EL (cell line): Measurements from ENCODE around the gene ATG2A.

Experiments
- DNase-seq: peaks from one replicate; pipeline ENCODE4 v3.0.0-alpha.2; 2016

The ATG2A gene

DNA sequence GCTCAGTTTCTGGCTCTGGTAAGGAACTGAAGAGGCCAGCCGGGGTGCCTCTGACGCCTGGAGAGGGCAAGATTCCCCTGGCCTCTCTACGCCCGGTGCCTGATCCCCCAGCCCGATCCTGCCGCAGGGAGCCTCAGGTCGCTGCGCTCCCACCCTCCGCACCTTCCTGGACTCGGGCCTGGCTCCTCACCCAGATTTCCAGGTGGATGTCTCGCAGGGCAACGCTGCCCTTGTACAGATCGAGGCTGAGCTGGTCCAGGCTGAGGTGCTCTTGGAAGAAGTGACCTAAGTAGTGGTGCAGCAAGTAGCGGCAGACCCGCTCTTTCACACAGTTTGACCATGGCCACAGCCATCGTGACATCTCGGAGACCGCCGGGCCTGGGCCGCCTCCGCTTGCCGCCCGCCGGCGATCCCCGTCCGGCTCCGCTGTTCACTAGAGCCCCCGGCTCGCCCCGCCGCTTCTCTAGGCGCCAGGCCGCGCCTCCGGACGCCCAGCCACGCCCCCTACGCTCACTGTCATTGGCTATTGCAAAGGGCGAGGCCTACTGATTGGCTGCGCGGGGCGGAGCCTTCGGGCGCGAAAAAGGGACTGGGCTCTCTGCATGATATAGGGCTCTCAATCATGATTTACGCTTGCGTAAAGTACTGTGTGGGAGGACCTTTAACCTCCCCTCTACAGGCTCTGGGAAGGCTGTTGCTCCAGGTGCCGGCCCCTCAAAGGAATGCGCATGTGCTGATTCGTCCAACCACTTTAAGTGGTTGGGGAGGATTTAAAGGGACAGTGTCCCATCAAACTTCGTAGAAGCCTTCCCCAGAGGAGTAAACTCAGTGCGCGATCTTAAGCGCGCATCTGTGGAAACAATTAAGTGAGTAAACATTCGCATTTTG, at the start of gene ATG2A:
Gene ATG2A, minus strand, starts transcription at position 435 of the 888 bp plus-strand sequence. Its CDS starts 74 bp downstream, at position 361.
- peak; percentile 100 for DNase-seq

DNA sequence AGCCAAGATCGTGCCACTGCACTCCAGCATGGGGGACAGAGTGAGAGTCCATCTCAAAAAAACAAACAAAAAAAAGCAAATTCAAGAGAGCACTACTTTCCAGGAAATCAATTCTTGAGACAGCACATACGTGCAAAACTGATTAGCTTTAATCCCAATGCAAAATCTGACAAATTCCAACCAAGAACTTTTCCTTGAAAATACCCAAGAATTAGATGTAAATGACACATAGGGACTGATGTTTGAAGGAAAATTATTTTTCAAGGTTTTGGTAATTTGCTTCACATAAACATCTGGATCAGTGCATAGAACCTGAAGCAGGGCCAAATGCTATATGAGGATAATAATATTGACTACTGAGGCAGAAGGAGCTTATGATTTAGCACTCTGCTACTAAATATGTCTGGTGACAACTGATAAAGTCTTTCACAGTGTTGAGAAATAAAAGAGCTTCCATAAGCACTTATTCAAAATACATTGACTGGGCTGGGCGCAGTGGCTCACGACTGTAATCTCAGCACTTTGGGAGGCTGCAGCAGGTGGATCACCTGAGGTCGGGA, 46.1 kb upstream of the ATG2A start:
- DNase-seq = no peak

- no peak for DNase-seq
Observed at GRCh38 chr11:64960719-64961118, 43.7 kb upstream of the ATG2A start.

DNA sequence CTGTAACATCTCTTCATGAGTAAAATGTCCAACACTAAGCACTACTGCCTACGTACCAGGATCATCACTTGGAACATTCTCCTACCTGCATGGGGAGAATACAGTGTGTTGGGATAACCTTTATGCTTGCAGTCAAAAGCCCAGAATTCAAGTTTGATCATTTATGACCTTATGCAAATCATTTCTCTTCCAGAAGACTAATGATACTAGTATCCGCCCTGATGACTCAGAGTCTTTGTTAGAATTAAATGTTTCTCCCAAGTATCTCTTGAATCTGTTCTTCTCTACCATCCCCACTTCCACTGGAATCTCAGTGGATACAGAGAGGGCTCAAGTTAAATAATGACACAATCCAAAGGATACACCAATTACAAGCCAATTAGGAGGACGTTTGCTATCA, 42.5 kb upstream of the ATG2A start:
- no peak for DNase-seq

DNA sequence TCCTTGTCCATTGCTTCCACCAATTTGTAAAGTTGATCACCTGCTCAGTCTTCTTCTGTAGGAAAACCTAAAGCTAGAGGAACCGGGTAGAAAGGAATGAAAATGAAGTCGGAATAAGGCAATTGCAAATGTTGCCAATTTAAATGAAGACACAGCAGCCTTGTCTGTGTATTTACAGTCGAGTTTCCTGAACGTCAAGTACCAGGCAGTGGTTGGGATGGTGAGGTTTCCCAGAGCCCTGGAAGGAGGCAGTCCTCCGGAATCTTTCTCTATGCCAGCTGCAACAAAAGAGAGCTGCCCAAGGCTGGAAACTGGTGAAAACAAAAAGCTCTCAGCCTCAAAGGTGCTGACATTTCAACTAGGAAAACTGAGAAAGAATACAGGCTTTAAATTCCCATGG, 37.2 kb upstream of the ATG2A start:
- no peak for DNase-seq

DNA sequence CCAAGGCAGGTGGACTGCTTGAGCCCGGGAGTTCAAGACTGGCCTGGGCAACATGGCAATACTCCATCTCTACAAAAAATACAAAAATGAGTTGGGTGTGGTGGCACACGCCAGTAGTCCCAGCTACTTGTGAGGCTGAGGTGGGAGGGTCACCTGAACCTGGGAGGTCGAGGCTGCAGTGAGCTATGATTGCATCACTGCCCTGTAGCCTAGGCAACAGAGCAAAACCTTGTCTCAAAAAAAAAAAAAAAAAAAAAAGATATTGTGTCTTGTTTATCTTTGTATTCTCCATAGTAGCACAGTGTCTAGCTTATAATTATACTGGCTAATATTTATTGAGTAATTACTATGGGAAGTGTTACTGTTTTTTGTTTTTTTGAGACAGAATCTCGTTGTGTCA, 34.5 kb upstream of the ATG2A start:
- no peak for DNase-seq

- DNase-seq = peak; percentile 33
Observed at GRCh38 chr11:64947208-64947814, 30.3 kb upstream of the ATG2A start.

- DNase-seq = no peak
Observed at GRCh38 chr11:64936539-64936938, 19.5 kb upstream of the ATG2A start.

DNA sequence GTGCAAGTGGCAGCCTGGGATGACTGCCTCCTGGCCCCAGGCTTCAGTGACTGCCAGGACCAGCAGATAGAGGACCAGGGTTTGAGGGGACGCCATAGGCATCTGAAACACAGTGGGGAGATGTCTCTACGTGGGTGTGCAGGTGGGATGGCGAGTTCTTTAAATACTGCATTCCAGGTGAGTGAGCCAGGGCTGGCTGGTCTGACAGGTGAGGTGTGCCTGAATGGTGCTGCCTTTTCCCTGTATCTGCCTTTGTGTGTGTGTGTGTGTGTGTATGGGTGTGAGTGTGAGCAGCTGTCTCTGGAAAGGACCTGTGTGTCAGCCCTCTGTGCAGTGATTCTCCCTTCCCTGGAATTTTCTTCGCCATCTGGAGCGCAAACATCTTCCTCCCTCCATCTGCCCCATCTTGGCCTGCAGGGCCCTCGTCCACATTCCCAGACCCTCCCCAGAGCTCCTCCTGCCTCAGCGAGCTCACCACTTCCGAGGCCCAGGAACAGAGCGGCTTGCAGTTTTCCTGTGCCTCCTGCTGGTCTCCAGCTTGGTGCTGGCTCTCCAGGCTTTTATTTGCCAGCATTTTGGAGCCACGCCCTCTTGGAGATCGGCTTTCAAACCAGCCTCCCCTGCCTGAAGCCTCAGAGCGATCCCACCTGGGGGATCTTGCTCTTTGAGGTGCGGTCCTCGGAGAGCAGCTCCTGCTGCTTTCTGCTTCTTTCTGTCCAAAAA, 18.5 kb upstream of the ATG2A start, which contains the start of gene GPHA2:
Gene GPHA2, minus strand, starts transcription at position 535 of the 723 bp plus-strand sequence. Its CDS starts 433 bp downstream, at position 102.
- no peak for DNase-seq

- DNase-seq = no peak
Observed at GRCh38 chr11:64934682-64935358, 17.8 kb upstream of the ATG2A start.

- DNase-seq = no peak
Observed at GRCh38 chr11:64933935-64934681, 17.1 kb upstream of the ATG2A start.

DNA sequence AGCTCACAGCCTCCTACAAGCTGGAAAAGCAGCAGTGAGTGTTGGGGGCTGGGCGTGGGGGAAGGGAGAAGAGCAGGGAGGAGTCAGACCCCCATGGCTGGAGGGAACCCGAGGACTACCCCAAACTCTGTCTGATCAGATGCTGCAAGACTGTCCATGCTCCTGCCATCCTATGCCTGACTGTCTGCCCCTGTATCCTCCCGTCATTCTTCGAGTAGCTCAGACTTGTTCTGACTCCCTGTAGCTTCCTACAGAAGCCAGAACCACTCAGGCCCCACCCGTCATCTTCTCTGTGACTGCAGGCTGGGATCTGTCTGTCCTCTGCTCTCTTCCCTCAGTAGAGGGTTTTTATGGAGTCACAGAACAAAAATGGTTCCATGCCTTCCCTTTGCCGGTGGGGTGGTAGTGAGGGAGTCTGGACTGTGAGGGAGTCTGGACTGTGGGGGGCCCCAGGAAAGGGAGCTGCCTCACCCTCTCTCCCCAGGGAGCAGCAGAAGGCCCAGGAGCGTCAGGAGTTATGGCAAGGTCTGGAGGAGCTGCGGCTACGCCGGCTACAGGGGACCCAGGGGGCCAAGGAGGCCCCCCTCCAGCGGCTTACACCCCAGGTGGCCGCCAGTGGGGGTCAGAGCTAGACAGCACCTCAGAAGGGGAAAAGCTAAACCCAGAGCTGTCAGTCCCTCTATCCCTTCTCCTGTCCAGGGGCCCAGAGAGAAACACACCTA, 16.4 kb upstream of the ATG2A start:
- no peak for DNase-seq

DNA sequence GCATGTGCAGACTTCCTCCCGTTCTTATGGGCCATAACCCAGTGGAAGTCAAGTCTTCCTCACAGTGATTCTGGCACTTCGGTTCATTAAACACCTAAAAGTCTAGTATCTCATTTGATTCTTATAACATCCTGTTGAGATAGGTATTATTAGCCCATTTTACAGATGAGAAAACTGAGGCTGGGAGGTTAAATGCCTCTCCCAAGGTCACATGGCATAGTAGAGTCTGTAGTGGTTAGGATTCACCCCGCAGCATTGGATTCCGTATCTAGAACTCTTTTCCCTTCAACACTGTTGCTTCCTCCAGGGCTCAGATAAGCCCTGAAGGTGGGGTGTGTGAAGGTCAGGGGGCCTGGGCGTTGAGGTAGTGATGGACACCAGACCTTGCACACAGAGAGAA, 15.3 kb upstream of the ATG2A start:
- no peak for DNase-seq

DNA sequence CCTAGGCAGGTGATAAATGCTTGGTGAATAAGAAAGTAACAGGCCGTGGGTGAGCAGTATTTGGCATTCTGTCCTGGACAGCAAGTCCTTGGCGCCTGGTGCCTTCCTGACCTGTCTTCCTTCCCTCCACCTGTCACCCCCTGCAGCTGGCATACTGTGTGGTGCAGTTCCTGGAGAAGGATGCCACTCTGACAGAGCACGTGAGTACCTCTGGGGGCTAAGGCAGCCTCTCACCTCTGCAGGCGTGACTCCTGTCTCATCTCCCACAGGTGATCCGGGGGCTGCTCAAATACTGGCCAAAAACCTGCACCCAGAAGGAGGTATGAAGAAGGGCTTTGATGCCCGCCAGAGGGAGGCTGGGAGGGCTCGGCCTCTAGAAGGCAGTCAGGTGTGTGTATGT, 14.3 kb upstream of the ATG2A start:
- DNase-seq = no peak

- DNase-seq = no peak
Observed at GRCh38 chr11:64930340-64930739, 13.3 kb upstream of the ATG2A start.

- no peak for DNase-seq
Observed at GRCh38 chr11:64929625-64930024, 12.6 kb upstream of the ATG2A start.

DNA sequence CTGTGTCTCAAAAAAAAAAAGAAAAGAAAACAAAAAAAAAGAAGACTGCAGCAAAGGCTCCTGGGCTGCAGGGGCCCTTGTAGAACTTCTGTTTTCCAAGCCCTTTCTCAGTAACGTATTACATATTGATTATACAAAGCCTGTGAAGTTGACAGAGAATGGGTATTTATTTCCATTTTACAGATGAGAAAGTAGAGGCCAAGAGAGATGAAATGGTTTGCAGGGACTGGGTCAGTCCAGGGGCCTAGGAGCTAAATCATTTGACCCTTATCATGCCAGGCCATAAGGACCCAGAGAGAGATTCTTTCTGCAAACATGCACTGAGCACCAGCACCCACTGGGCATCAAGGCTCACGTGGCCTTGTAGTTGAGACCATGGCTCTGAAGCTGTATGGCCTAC, 11.9 kb upstream of the ATG2A start:
- DNase-seq = no peak

DNA sequence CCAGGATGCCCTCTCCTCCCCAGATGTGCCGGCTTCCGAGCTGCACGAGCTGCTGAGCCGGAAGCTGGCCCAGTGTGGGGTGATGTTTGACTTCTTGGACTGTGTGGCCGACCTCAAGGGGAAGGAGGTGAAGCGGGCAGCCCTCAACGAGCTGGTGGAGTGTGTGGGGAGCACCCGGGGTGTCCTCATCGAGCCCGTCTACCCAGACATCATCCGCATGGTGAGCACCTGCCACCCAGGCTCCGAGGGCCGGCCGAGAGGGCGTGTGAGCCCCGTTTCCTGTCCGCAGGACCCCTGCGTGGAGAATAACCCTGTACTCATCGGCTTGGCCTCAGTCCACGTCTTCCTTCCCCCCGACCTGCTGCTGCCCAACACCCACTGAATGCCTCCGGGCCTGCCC, 9.7 kb upstream of the ATG2A start:
- no peak for DNase-seq

DNA sequence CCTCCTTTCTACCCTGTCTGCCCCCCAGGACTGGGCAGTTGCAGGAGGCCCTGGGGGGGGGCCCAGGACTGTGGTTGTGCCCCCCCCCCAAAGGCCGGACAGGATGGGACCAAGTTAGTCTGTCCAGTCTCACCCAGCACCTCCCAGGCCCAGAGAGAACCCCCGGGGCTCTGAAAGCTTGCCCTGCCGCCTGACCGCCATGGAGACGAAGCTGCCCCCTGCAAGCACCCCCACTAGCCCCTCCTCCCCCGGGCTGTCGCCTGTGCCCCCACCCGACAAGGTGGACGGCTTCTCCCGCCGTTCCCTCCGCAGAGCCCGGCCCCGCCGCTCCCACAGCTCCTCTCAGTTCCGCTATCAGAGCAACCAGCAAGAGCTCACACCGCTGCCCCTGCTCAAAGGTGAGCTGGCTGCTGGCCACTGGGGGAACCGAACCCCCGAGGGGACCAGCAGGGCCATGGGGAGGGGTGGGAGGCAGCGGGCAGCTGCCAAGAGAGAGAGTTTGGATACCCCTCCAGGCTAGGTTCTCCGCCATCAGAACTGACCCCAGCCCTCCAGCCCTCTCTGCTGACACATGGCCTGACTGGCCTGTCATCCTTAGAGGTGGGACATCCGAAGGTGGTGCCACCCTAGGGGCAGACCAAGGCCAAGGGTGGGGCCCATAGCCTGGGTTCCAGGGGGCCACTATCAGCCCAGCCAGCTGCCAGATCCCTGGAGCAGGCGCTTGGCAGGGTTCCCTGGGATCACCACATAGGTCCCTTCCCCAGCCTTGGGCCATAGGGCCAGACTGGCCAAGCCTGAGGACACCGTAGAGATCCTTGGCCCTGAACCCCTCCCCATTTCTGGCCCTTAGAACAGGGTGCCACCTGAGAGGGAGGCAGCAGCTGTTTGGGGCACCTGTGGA, 8.8 kb upstream of the ATG2A start:
- no peak for DNase-seq

DNA sequence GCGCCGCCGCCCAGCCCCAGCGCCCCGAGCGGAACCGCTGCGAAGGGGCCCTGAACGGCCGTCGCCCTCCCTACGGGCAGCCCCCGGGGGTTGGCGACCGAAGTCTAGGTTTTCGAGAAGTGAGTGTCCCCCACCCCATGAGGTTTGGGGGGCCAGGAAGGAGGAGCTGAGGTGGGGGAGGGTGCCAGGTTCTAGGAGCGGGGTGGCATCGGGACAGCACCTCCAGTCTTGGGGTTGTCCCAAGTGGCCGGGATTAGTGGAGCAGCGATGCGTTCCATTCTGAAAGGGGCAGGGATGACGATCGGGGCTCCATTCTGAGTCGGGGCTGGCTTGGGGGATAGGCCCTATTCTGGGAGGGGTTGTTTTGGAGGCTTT, 7.9 kb upstream of the ATG2A start:
- DNase-seq = peak; percentile 28
